GM04504 (cell line): Measurements from ENCODE around the gene OR2T3.
"Not testable (repeated sequence)": the region's sequence is repeated elsewhere in the genome, so short reads cannot be mapped to it uniquely, and the experiment has no call there.

ENCODE experiments used
- DNase-seq: peaks from one replicate; pipeline ENCODE4 v3.0.0-alpha.2; 2012; ENCODE audit warnings: low read depth

Gene OR2T3

GRCh38 chr1:248472111-248472510 lies 1.0 kb upstream of the OR2T3 start:
- DNase-seq, result not testable (repeated sequence)

GRCh38 chr1:248475660-248476059 lies 2.5 kb downstream of the OR2T3 start:
- DNase-seq, result not testable (repeated sequence)

- not testable (repeated sequence) for DNase-seq
Observed at GRCh38 chr1:248481686-248482579, 8.8 kb downstream of the OR2T3 start.

GRCh38 chr1:248488289-248488688 lies 15.1 kb downstream of the OR2T3 start, which contains the start of gene OR2T5:
TSS of gene OR2T5 (plus strand) at chr1:248488589. CDS start at chr1:248488589, 0 bp downstream.
- not testable (repeated sequence) for DNase-seq

DNA sequence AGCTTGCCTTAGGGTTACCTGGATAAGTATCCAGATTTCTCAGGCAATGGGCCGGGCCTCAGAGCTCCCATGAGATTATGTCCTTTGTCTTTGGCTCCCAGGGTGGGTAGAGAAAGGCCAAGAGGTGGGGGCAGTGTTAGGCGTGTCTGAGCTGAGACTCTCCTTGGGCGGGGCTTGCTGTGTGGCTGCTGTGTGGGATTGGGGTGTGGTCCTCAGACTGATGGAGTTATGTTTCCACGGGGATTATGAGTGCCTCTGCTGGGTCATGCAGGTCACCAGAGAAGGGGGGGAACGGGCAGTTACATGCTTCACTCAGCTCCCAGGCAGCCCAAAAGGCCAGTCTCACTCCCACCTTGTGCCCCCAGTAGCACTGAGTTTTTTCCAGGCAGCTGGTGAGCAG lies 23.5 kb downstream of the OR2T3 start:
- DNase-seq, result not testable (repeated sequence)

GRCh38 chr1:248500305-248501035 lies 27.3 kb downstream of the OR2T3 start:
- not testable (repeated sequence) for DNase-seq

- not testable (repeated sequence) for DNase-seq
Observed at GRCh38 chr1:248507773-248508172, 34.6 kb downstream of the OR2T3 start, which contains the start of gene OR2G6. TSS of gene OR2G6 (plus strand) at chr1:248508073. CDS start at chr1:248521647, 13,574 bp downstream.

- not testable (repeated sequence) for DNase-seq
Observed at GRCh38 chr1:248510217-248510616, 37.1 kb downstream of the OR2T3 start.

GRCh38 chr1:248521856-248522255 lies 48.7 kb downstream of the OR2T3 start:
- DNase-seq, result no peak
